ENCODE data around the gene NSUN6.

Gene NSUN6

GRCh38 chr10:18656724-18657123 is 5.3 kb upstream of the NSUN6 start:
- Histone ChIP-seq H3K4me3 (ENCODE audit: severe bottlenecking) (no peak overlapping the region), H3K27ac (ENCODE audit: poor library complexity, severe bottlenecking) (no peak overlapping the region), H3K4me1 (ENCODE audit: insufficient read depth, poor library complexity, severe bottlenecking) (peaks cover 12% of the 10 kb centered on the region), H3K9me3 (ENCODE audit: severe bottlenecking) (no peaks in the 10 kb centered on the region), H3K27me3 (ENCODE audit: insufficient read depth, poor library complexity, severe bottlenecking) (no peaks in the 10 kb centered on the region), H3K36me3 (ENCODE audit: low read depth) (peaks cover 10% of the 10 kb centered on the region; the same call in 1 of the 2 replicates)
- TF ChIP-seq CTCF (IDR thresholded peaks at IDR 0.05; ENCODE audit: poor library complexity, severe bottlenecking), result no peak
- no peak for ATAC-seq (ENCODE audit: low read depth)
- no peak for DNase-seq (ENCODE audit: low spot score)

GRCh38 chr10:18653112-18653511 is 1.7 kb upstream of the NSUN6 start:
- TF ChIP-seq CTCF (IDR thresholded peaks at IDR 0.05; ENCODE audit: poor library complexity, severe bottlenecking), result no peak
- peaks cover 7% of the 10 kb centered on the region for H3K36me3 ChIP-seq (ENCODE audit: low read depth)
- DNase-seq (ENCODE audit: low spot score), result no peak
- no peak overlapping the region for H3K4me3 ChIP-seq (ENCODE audit: severe bottlenecking)
- H3K9me3 ChIP-seq (ENCODE audit: severe bottlenecking), result no peaks in the 10 kb centered on the region
- H3K27ac ChIP-seq (ENCODE audit: poor library complexity, severe bottlenecking), result no peak overlapping the region
- peaks cover 10% of the 10 kb centered on the region for H3K4me1 ChIP-seq (ENCODE audit: insufficient read depth, poor library complexity, severe bottlenecking)
- no peaks in the 10 kb centered on the region for H3K27me3 ChIP-seq (ENCODE audit: insufficient read depth, poor library complexity, severe bottlenecking)
- no peak for ATAC-seq (ENCODE audit: low read depth)

- Histone ChIP-seq H3K4me3 (ENCODE audit: severe bottlenecking) (peak overlapping the region; percentile 54), H3K9me3 (ENCODE audit: severe bottlenecking) (no peaks in the 10 kb centered on the region), H3K36me3 (ENCODE audit: low read depth) (peaks cover 17% of the 10 kb centered on the region), H3K27ac (ENCODE audit: poor library complexity, severe bottlenecking) (peak overlapping the region; percentile 46), H3K4me1 (ENCODE audit: insufficient read depth, poor library complexity, severe bottlenecking) (peaks cover 14% of the 10 kb centered on the region), H3K27me3 (ENCODE audit: insufficient read depth, poor library complexity, severe bottlenecking) (no peaks in the 10 kb centered on the region)
- no peak for DNase-seq (ENCODE audit: low spot score)
- TF ChIP-seq CTCF (IDR thresholded peaks at IDR 0.05; ENCODE audit: poor library complexity, severe bottlenecking), result no peak
- ATAC-seq (ENCODE audit: low read depth), result no peak; the same call in 2 of the 3 replicates
Measured at GRCh38 chr10:18650404-18650997, 886 bp downstream of the NSUN6 start.

- H3K27ac ChIP-seq (ENCODE audit: poor library complexity, severe bottlenecking), result no peak overlapping the region
- H3K36me3 ChIP-seq (ENCODE audit: low read depth), result peaks cover 17% of the 10 kb centered on the region
- no peak for DNase-seq (ENCODE audit: low spot score)
- H3K27me3 ChIP-seq (ENCODE audit: insufficient read depth, poor library complexity, severe bottlenecking), result no peaks in the 10 kb centered on the region
- no peak for TF ChIP-seq CTCF (IDR thresholded peaks at IDR 0.05; ENCODE audit: poor library complexity, severe bottlenecking)
- no peaks in the 10 kb centered on the region for H3K9me3 ChIP-seq (ENCODE audit: severe bottlenecking)
- H3K4me1 ChIP-seq (ENCODE audit: insufficient read depth, poor library complexity, severe bottlenecking), result peaks cover 14% of the 10 kb centered on the region
- H3K4me3 ChIP-seq (ENCODE audit: severe bottlenecking), result peak overlapping the region; percentile 54
- ATAC-seq (ENCODE audit: low read depth), result no peak
Measured at GRCh38 chr10:18649364-18649959, 1.9 kb downstream of the NSUN6 start.

GRCh38 chr10:18647945-18648344 is 3.4 kb downstream of the NSUN6 start:
- ATAC-seq (ENCODE audit: low read depth), result no peak
- peaks cover 17% of the 10 kb centered on the region for H3K36me3 ChIP-seq (ENCODE audit: low read depth)
- no peak overlapping the region for H3K4me3 ChIP-seq (ENCODE audit: severe bottlenecking)
- H3K9me3 ChIP-seq (ENCODE audit: severe bottlenecking), result no peaks in the 10 kb centered on the region
- no peak for TF ChIP-seq CTCF (IDR thresholded peaks at IDR 0.05; ENCODE audit: poor library complexity, severe bottlenecking)
- H3K27ac ChIP-seq (ENCODE audit: poor library complexity, severe bottlenecking), result no peak overlapping the region
- no peak for DNase-seq (ENCODE audit: low spot score)
- peaks cover 14% of the 10 kb centered on the region for H3K4me1 ChIP-seq (ENCODE audit: insufficient read depth, poor library complexity, severe bottlenecking)
- H3K27me3 ChIP-seq (ENCODE audit: insufficient read depth, poor library complexity, severe bottlenecking), result no peaks in the 10 kb centered on the region

All from RWPE2 (cell line).